Tibial nerve (tissue), 4 donors: Measurements from ENCODE around the gene TMEM72. TPM values are rescaled to one million over a fixed set of nuclear protein-coding genes. Genes with fewer than 3 reads are reported as not detected.

Experiments
- DNase-seq, 2 donors: peaks; one replicate each; pipeline ENCODE4 v3.0.0-alpha.2; 2019; ENCODE audit warnings: low spot score in 2 of 2
- H3K27ac ChIP-seq, 4 donors: fragments of 200-600 bp; sonication (generic) in 3 of 4; one replicate each; pipeline ENCODE4 v1.5.1; 2017 to 2019; ENCODE audit warnings: mild to moderate bottlenecking in 1 of 4
- H3K27me3 ChIP-seq, 2 donors: fragments of 200-600 bp; sonication (generic) in 1 of 2; one replicate each; pipeline versions ENCODE4 v1.5.1 to v1.6.0; 2017 to 2019
- H3K36me3 ChIP-seq, 3 donors: fragments of 200-600 bp; sonication (generic); one replicate each; pipeline ENCODE4 v1.5.1; 2018 to 2019
- H3K4me1 ChIP-seq, 4 donors: fragments of 200-600 bp; sonication (generic) in 3 of 4; one replicate each; pipeline ENCODE4 v1.5.1; 2017 to 2019
- H3K4me3 ChIP-seq, 4 donors: fragments of 200-600 bp; sonication (generic) in 3 of 4; one replicate each; pipeline ENCODE4 v1.5.1; 2017 to 2019; ENCODE audit warnings: mild to moderate bottlenecking in 1 of 4, moderate library complexity in 1 of 4
- H3K9me3 ChIP-seq, 4 donors: fragments of 200-600 bp; sonication (generic) in 3 of 4; one replicate each; pipeline ENCODE4 v1.5.1; 2017 to 2019
- EP300 ChIP-seq, 2 donors: sonication (generic); formaldehyde crosslinking; IDR thresholded peaks; one replicate each; pipeline ENCODE4 v1.6.1; 2017; ENCODE audit warnings: antibody characterized with exemption in 2 of 2, mild to moderate bottlenecking in 1 of 2
- POLR2A ChIP-seq, 2 donors: fragments of 450-650 bp; IDR thresholded peaks; one replicate each; pipeline ENCODE4 v1.6.1; 2017; ENCODE audit warnings: antibody characterized with exemption in 2 of 2, mild to moderate bottlenecking in 2 of 2, moderate library complexity in 2 of 2
- WGBS, 2 donors: methylation state at CpG; one replicate each; pipeline ENCODE4 v1.1.5; 2018; 5-methylcytosine and 5-hydroxymethylcytosine counted together
- total RNA-seq, 4 donors: library from RNA; depleted of rRNA; stranded (reverse); fragments of >200 nt; gene quantifications; one replicate each; pipeline ENCODE4 v1.1.0, GENCODE V29; 2016
- TF ChIP-seq, protein P1 (sequence below), 5 experiments: fragments of 200-600 bp in 3 of 5; fragments of 450-650 bp in 2 of 5; sonication (generic) in 3 of 5; IDR thresholded peaks; one replicate each; pipeline ENCODE4 v1.5.1; 2016 to 2019; ENCODE audit warnings: antibody characterized with exemption in 5 of 5, mild to moderate bottlenecking in 3 of 5, moderate library complexity in 2 of 5

Gene TMEM72
- total RNA-seq, 4 donors from 2014 or later: 0.20 to 0.21 TPM; not detected in 2

- Histone ChIP-seq H3K27me3 (no peaks in the 10 kb centered on the region), H3K4me1 (peaks cover 0 to 34% (median 21%) of the 10 kb centered on the region in 4 donors), H3K27ac (no peak overlapping the region), H3K9me3 (no peaks in the 10 kb centered on the region), H3K4me3 (no peak overlapping the region), H3K36me3 (no peaks in the 10 kb centered on the region)
- TF ChIP-seq POLR2A (IDR thresholded peaks at IDR 0.05) (no peak), EP300 (IDR thresholded peaks at IDR 0.05) (no peak)
- TF ChIP-seq, protein P1, sequence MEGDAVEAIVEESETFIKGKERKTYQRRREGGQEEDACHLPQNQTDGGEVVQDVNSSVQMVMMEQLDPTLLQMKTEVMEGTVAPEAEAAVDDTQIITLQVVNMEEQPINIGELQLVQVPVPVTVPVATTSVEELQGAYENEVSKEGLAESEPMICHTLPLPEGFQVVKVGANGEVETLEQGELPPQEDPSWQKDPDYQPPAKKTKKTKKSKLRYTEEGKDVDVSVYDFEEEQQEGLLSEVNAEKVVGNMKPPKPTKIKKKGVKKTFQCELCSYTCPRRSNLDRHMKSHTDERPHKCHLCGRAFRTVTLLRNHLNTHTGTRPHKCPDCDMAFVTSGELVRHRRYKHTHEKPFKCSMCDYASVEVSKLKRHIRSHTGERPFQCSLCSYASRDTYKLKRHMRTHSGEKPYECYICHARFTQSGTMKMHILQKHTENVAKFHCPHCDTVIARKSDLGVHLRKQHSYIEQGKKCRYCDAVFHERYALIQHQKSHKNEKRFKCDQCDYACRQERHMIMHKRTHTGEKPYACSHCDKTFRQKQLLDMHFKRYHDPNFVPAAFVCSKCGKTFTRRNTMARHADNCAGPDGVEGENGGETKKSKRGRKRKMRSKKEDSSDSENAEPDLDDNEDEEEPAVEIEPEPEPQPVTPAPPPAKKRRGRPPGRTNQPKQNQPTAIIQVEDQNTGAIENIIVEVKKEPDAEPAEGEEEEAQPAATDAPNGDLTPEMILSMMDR (IDR thresholded peaks at IDR 0.05): no peak
- no peak for DNase-seq
- 91 to 92% methylated on average over 7 to 8 of the region's 8 CpGs for WGBS, 2 donors
Observed at GRCh38 chr10:44929356-44930255, 18.5 kb downstream of the TMEM72 start.

GRCh38 chr10:44930904-44931620 lies 19.9 kb downstream of the TMEM72 start:
- no peaks in the 10 kb centered on the region for H3K9me3 ChIP-seq
- no peaks in the 10 kb centered on the region for H3K27me3 ChIP-seq
- WGBS, 2 donors: 78 to 89% methylated on average over 4 of the region's 4 CpGs
- H3K4me1 ChIP-seq: peaks cover 0 to 48% (median 35%) of the 10 kb centered on the region in 4 donors
- H3K27ac ChIP-seq: no peak overlapping the region
- DNase-seq: no peak
- H3K36me3 ChIP-seq: no peaks in the 10 kb centered on the region
- no peak overlapping the region for H3K4me3 ChIP-seq
- TF ChIP-seq EP300 (IDR thresholded peaks at IDR 0.05): no peak
- TF ChIP-seq, protein P1 (IDR thresholded peaks at IDR 0.05): no peak

GRCh38 chr10:44931621-44932516 lies 20.7 kb downstream of the TMEM72 start:
- DNase-seq: no peak
- Histone ChIP-seq H3K27ac (peak overlapping the region; percentile 44 to 90 (median 80)), H3K36me3 (no peaks in the 10 kb centered on the region), H3K4me1 (peaks cover 0 to 52% (median 43%) of the 10 kb centered on the region in 4 donors), H3K27me3 (no peaks in the 10 kb centered on the region), H3K9me3 (no peaks in the 10 kb centered on the region), H3K4me3 (no peak overlapping the region)
- 88 to 91% methylated on average over 8 to 10 of the region's 10 CpGs for WGBS, 2 donors
- TF ChIP-seq POLR2A (IDR thresholded peaks at IDR 0.05) (no peak), EP300 (IDR thresholded peaks at IDR 0.05) (no peak)
- TF ChIP-seq, protein P1 (IDR thresholded peaks at IDR 0.05): no peak

DNA sequence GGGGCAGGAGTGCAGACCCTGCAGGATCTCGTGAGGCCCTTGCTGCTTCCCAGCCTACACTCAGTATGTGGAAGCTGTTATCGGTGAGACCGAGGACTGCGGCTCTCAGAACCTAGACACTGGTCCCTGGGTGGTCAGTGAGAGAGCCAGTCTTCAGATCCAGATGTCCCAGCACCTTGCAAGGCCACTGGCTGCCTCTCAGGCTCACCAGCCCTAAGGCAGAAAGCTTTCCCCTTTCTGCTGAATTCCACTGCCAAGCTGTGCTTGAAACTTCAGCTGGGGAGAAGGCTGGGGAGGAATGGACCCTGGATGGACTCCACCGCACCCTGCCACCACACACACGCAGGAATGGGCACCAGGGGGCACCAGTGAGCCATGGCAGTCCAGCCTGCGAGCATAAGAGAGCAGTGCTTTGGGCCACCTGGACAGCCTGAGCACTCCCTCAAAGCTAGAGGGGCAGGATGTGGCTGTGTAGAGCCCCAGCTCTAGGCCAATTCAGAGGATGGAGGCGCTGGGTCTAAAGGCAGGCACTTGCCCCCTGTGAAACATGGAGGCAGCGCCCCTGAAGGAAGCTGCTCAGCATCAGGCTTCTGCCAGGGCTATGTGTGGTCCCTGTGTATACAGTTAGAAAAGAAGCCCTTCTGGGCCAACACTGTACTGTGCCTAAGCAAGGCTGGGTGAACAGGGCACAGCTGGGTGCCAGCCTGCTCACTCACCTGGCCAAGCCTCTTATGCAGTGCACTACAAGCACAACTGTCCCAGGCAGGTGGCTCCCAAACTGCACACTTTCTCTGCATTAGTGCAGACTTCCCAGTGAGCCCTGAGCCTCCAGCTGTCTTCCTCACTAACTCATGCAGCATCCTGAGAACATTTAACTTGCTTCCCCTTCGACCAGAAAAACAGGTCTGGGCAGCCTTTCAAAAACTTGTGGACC lies 21.6 kb downstream of the TMEM72 start:
- TF ChIP-seq POLR2A (IDR thresholded peaks at IDR 0.05) (no peak), EP300 (IDR thresholded peaks at IDR 0.05) (peak in 1 of 2 donors; percentile 77)
- TF ChIP-seq, protein P1 (IDR thresholded peaks at IDR 0.05): peak; percentile 96 to 99 (median 97)
- Histone ChIP-seq H3K4me3 (no peak overlapping the region), H3K27ac (peak overlapping the region; percentile 44 to 90 (median 80)), H3K36me3 (no peaks in the 10 kb centered on the region), H3K9me3 (no peaks in the 10 kb centered on the region), H3K4me1 (peaks cover 0 to 59% (median 48%) of the 10 kb centered on the region in 4 donors), H3K27me3 (no peaks in the 10 kb centered on the region)
- peak; percentile 97 to 99 for DNase-seq
- WGBS, 2 donors: 28 to 44% methylated on average over 5 to 8 of the region's 10 CpGs
